AG09309 (cell line): ENCODE results near the gene SMAD1.

Experiments
- DNase-seq: peaks from one replicate; pipeline ENCODE4 v3.0.0-alpha.2; 2010; ENCODE audit warnings: low read depth
- H3K4me3 ChIP-seq: 2 replicates; pipeline ENCODE4 v1.5.1; 2011; ENCODE audit warnings: mild to moderate bottlenecking, low read depth, low read length, moderate library complexity; ENCODE audit not compliant: control insufficient read depth
- TF ChIP-seq, protein P1 (sequence below): IDR thresholded peaks from 2 replicates; pipeline ENCODE4 v1.5.1; 2011; ENCODE audit warnings: mild to moderate bottlenecking, low read depth, low read length, inconsistent platforms; ENCODE audit not compliant: insufficient read depth, control insufficient read depth; ENCODE audit errors: missing control alignments

The SMAD1 gene

DNA sequence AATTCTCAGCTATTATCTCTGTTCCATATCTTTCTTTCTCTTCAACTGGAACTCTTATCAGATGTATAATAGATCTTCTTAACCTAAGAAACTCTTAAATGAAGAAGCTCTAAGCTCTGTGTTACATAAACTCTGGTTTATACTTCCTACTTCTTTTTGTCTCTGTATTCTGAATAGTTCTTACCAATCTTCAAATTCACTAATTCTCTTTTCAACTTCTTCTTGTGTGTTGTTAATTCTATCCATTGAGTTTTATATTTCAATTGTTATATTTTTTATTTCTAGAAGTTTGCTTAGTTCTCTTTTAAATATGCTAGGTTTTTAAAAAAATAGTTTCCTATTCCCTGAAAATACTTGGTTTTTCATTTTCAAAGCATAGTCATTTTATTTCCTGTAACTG, 124.3 kb downstream of the SMAD1 start:
- TF ChIP-seq, protein P1, sequence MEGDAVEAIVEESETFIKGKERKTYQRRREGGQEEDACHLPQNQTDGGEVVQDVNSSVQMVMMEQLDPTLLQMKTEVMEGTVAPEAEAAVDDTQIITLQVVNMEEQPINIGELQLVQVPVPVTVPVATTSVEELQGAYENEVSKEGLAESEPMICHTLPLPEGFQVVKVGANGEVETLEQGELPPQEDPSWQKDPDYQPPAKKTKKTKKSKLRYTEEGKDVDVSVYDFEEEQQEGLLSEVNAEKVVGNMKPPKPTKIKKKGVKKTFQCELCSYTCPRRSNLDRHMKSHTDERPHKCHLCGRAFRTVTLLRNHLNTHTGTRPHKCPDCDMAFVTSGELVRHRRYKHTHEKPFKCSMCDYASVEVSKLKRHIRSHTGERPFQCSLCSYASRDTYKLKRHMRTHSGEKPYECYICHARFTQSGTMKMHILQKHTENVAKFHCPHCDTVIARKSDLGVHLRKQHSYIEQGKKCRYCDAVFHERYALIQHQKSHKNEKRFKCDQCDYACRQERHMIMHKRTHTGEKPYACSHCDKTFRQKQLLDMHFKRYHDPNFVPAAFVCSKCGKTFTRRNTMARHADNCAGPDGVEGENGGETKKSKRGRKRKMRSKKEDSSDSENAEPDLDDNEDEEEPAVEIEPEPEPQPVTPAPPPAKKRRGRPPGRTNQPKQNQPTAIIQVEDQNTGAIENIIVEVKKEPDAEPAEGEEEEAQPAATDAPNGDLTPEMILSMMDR: no peak
- H3K4me3 ChIP-seq: no peak overlapping the region

More for the DNA sequence above, 124.3 kb downstream of the SMAD1 start:
- no peak for DNase-seq
